Transverse colon (tissue), 3 donors: ENCODE results near the gene CRABP2.

Experiments used
- POLR2A ChIP-seq: fragments of 450-650 bp; IDR thresholded peaks from one replicate; pipeline ENCODE4 v1.6.1; 2016; ENCODE audit warnings: antibody characterized with exemption, mild to moderate bottlenecking, moderate library complexity
- TF ChIP-seq, protein P1 (sequence below), 5 experiments: fragments of 200-600 bp in 3 of 5; fragments of 450-650 bp in 2 of 5; sonication (generic) in 3 of 5; IDR thresholded peaks; 1 replicate in 2 of 5; 2 replicates in 3 of 5; pipeline ENCODE4 v1.5.1; 2016 to 2017; ENCODE audit warnings: antibody characterized with exemption in 5 of 5, inconsistent platforms in 3 of 5, mild to moderate bottlenecking in 2 of 5, moderate library complexity in 1 of 5

GRCh38 chr1:156652131-156652991 lies 53.0 kb downstream of the CRABP2 start:
- TF ChIP-seq POLR2A, result no peak
- TF ChIP-seq, protein P1, sequence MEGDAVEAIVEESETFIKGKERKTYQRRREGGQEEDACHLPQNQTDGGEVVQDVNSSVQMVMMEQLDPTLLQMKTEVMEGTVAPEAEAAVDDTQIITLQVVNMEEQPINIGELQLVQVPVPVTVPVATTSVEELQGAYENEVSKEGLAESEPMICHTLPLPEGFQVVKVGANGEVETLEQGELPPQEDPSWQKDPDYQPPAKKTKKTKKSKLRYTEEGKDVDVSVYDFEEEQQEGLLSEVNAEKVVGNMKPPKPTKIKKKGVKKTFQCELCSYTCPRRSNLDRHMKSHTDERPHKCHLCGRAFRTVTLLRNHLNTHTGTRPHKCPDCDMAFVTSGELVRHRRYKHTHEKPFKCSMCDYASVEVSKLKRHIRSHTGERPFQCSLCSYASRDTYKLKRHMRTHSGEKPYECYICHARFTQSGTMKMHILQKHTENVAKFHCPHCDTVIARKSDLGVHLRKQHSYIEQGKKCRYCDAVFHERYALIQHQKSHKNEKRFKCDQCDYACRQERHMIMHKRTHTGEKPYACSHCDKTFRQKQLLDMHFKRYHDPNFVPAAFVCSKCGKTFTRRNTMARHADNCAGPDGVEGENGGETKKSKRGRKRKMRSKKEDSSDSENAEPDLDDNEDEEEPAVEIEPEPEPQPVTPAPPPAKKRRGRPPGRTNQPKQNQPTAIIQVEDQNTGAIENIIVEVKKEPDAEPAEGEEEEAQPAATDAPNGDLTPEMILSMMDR (IDR thresholded peaks at IDR 0.05), result no peak
